OCI-LY7 (cell line): ENCODE data around the gene CACNA1B. TPM values are rescaled to one million over a fixed set of nuclear protein-coding genes. Genes with fewer than 3 reads are reported as not detected.

Experiments used
- BruUV-seq: library from RNA; stranded (reverse); fragments of 400-500 nt; replicated peaks from 2 replicates; lab custom pipeline; 2021; lab: Mats Ljungman, UMichigan
- CTCF ChIA-PET: fragments of 300-600 bp; sonication (Branson Sonifier 250); formaldehyde crosslinking; loops from one replicate; lab custom pipeline; 2022; ENCODE audit warnings: antibody characterized with exemption; ENCODE audit not compliant: unreplicated experiment; lab: Charles Lee
- POLR2A ChIA-PET: fragments of 300-600 bp; sonication (Branson Sonifier 250); formaldehyde crosslinking; loops from one replicate; lab custom pipeline; 2022; ENCODE audit warnings: antibody characterized with exemption; lab: Charles Lee
- DNase-seq: peaks from one replicate; pipeline ENCODE4 v3.0.0-alpha.2; 2015; ENCODE audit warnings: low spot score
- H2AFZ ChIP-seq: fragments of 200-600 bp; sonication (generic), shearing (Covaris generic); 2 replicates; pipeline ENCODE4 v1.6.1; 2014; ENCODE audit warnings: mild to moderate bottlenecking, antibody characterized with exemption, low read length, moderate library complexity
- H3K27ac ChIP-seq: fragments of 200-600 bp; sonication (generic); 2 replicates; pipeline ENCODE4 v1.5.1; 2014; ENCODE audit warnings: mixed run types, low read depth, mild to moderate bottlenecking, moderate library complexity, low read length, inconsistent platforms; ENCODE audit not compliant: poor library complexity, severe bottlenecking
- H3K36me3 ChIP-seq: fragments of 200-600 bp; sonication (generic); 2 replicates; pipeline ENCODE4 v1.6.1; 2014; ENCODE audit warnings: mild to moderate bottlenecking, antibody characterized with exemption, low read length, moderate library complexity, mixed read lengths; ENCODE audit not compliant: insufficient read depth
- H3K4me1 ChIP-seq: fragments of 200-600 bp; sonication (generic); 2 replicates; pipeline ENCODE4 v1.5.1; 2014; ENCODE audit warnings: mild to moderate bottlenecking, low read length; ENCODE audit not compliant: insufficient read depth, poor library complexity, severe bottlenecking
- H3K4me2 ChIP-seq: fragments of 200-600 bp; sonication (generic); 2 replicates; pipeline ENCODE4 v1.6.1; 2014; ENCODE audit warnings: mild to moderate bottlenecking, low read length
- H3K4me3 ChIP-seq: fragments of 200-600 bp; sonication (generic); 2 replicates; pipeline ENCODE4 v1.5.1; 2014; ENCODE audit warnings: mild to moderate bottlenecking, low read depth, low read length; ENCODE audit not compliant: poor library complexity, severe bottlenecking
- H3K79me2 ChIP-seq: fragments of 200-600 bp; sonication (generic); 2 replicates; pipeline ENCODE4 v1.6.1; 2016; ENCODE audit warnings: low read depth, mild to moderate bottlenecking, low read length, moderate library complexity, mixed read lengths; ENCODE audit not compliant: insufficient read depth
- H3K9me2 ChIP-seq: fragments of 200-600 bp; sonication (generic); 2 replicates; pipeline ENCODE4 v1.6.1; 2016; ENCODE audit warnings: mild to moderate bottlenecking, low read length, mixed read lengths; ENCODE audit not compliant: insufficient read depth
- H3K9me3 ChIP-seq: fragments of 200-600 bp; sonication (generic); 2 replicates; pipeline ENCODE4 v1.6.1; 2014; ENCODE audit warnings: mild to moderate bottlenecking, mixed run types, low read length, mixed read lengths
- H4K20me1 ChIP-seq: fragments of 200-600 bp; sonication (generic); 2 replicates; pipeline ENCODE4 v1.6.1; 2014; ENCODE audit warnings: mild to moderate bottlenecking, antibody characterized with exemption, low read length, moderate library complexity, mixed read lengths; ENCODE audit not compliant: insufficient read depth
- CTCF ChIP-seq: fragments of 200-600 bp; sonication (generic); conservative IDR thresholded peaks from 2 replicates; pipeline ENCODE4 v1.5.1; 2014; ENCODE audit warnings: mild to moderate bottlenecking, antibody characterized with exemption, low read length, moderate library complexity, mixed read lengths
- EZH2phosphoT487 ChIP-seq: fragments of 200-600 bp; sonication (generic); IDR thresholded peaks from 2 replicates; pipeline ENCODE4 v1.6.1; 2018; ENCODE audit warnings: low read depth, borderline replicate concordance, mild to moderate bottlenecking, mixed run types, antibody characterized with exemption, low read length, moderate library complexity, mixed read lengths
- intact Hi-C: fragments of 100-400 bp; cut with micrococcal nuclease; formaldehyde crosslinking; loops from one replicate; pipeline ENCODE4 v1.10.0; 2022; ENCODE audit not compliant: unreplicated experiment
- total RNA-seq, 2 experiments: library from RNA; depleted of rRNA in 1 of 2; stranded (reverse); fragments of >200 nt in 1 of 2; shearing (Covaris generic) in 1 of 2; gene quantifications; 2 replicates each; pipeline ENCODE4 v1.2.3, GENCODE V29; 2014 to 2022

Gene CACNA1B
- total RNA-seq, 2 experiments from 2014 or later, result not detected

DNA sequence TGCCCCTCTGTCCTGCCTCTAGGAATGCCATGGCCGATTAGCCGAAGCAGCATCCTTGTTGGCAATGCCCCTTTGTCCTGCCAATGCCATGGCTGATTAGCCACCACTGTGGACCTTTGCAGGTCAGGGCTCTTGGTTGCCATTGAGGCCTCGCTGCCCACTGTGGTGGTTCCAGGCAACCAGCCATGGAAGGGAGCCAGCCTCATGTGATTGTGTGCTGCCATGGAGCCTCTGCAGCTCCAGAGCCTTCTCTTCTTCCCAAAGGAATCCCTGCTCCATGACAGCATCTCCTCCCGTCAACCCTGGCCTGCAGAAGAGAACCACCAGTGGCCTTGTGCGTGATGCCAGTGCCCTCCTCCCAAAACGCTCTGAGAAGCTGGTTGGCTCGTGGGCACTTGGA, 187.0 kb downstream of the CACNA1B start:
- Histone ChIP-seq H2AFZ (no peak overlapping the region), H3K9me3 (no peaks in the 10 kb centered on the region), H3K4me3 (no peak overlapping the region), H3K9me2 (no peaks in the 10 kb centered on the region), H3K36me3 (no peaks in the 10 kb centered on the region), H3K4me2 (no peak overlapping the region), H3K4me1 (no peaks in the 10 kb centered on the region), H3K27ac (no peak overlapping the region), H4K20me1 (no peaks in the 10 kb centered on the region), H3K79me2 (no peaks in the 10 kb centered on the region)
- no peak for DNase-seq
- TF ChIP-seq EZH2phosphoT487 (no peak), CTCF (no peak)
- ChIA-PET CTCF (no interaction called here), POLR2A (no interaction called here)
- intact Hi-C loops, result no loop called here
- no TSS peak for BruUV-seq

- ChIA-PET POLR2A (no interaction called here), CTCF (no interaction called here)
- no peak overlapping the region for H2AFZ ChIP-seq
- H3K9me2 ChIP-seq, result no peaks in the 10 kb centered on the region
- DNase-seq, result no peak
- H4K20me1 ChIP-seq, result no peaks in the 10 kb centered on the region
- TF ChIP-seq CTCF, result no peak
- no peak for TF ChIP-seq EZH2phosphoT487
- intact Hi-C loops, result no loop called here
- BruUV-seq, result no TSS peak
- H3K79me2 ChIP-seq, result no peaks in the 10 kb centered on the region
- H3K36me3 ChIP-seq, result no peaks in the 10 kb centered on the region
- no peak overlapping the region for H3K4me2 ChIP-seq
- no peak overlapping the region for H3K27ac ChIP-seq
- no peak overlapping the region for H3K4me3 ChIP-seq
- H3K4me1 ChIP-seq, result no peaks in the 10 kb centered on the region
- no peaks in the 10 kb centered on the region for H3K9me3 ChIP-seq
Measured at GRCh38 chr9:138065287-138065686, 187.7 kb downstream of the CACNA1B start.

GRCh38 chr9:138066049-138066448, 188.5 kb downstream of the CACNA1B start:
- no peaks in the 10 kb centered on the region for H3K9me3 ChIP-seq
- H4K20me1 ChIP-seq, result no peaks in the 10 kb centered on the region
- no peak overlapping the region for H3K4me2 ChIP-seq
- TF ChIP-seq CTCF (no peak), EZH2phosphoT487 (no peak)
- CTCF ChIA-PET, result no interaction called here
- no peaks in the 10 kb centered on the region for H3K9me2 ChIP-seq
- H3K79me2 ChIP-seq, result no peaks in the 10 kb centered on the region
- no peak overlapping the region for H3K27ac ChIP-seq
- no TSS peak for BruUV-seq
- H3K36me3 ChIP-seq, result no peaks in the 10 kb centered on the region
- no peak for DNase-seq
- intact Hi-C loops, result no loop called here
- H3K4me1 ChIP-seq, result no peaks in the 10 kb centered on the region
- no peak overlapping the region for H2AFZ ChIP-seq
- H3K4me3 ChIP-seq, result no peak overlapping the region
- POLR2A ChIA-PET, result no interaction called here
